Kidney glomerular epithelial cell (primary cell): ENCODE measurements around the gene GPRIN3.
A peak's percentile ranks its signal among the peaks of the same experiment; 100 is the strongest.
"Not testable (repeated sequence)": the region's sequence is repeated elsewhere in the genome, so short reads cannot be mapped to it uniquely, and the experiment has no call there.

Source experiments
- DNase-seq: peaks from one replicate; lab custom pipeline; 2025; lab: John Stamatoyannopoulos, UW

Gene GPRIN3

GRCh38 chr4:89216866-89217265, 90.7 kb downstream of the GPRIN3 start:
- no peak for DNase-seq

GRCh38 chr4:89216422-89216821, 91.2 kb downstream of the GPRIN3 start:
- no peak for DNase-seq

- DNase-seq, result no peak
These were observed 91.9 kb downstream of the GPRIN3 start for GRCh38 chr4:89215736-89216135.

GRCh38 chr4:89214308-89214707, 93.3 kb downstream of the GPRIN3 start:
- DNase-seq, result no peak

- DNase-seq, result no peak
These were observed 94.3 kb downstream of the GPRIN3 start for GRCh38 chr4:89213382-89213701.

GRCh38 chr4:89212666-89213381, 94.8 kb downstream of the GPRIN3 start:
- DNase-seq, result no peak

- peak; percentile 70 for DNase-seq
These were observed 103.0 kb downstream of the GPRIN3 start for GRCh38 chr4:89204624-89205023.

- DNase-seq, result no peak
These were observed 103.7 kb downstream of the GPRIN3 start for GRCh38 chr4:89203902-89204301.

GRCh38 chr4:89199394-89199793, 108.2 kb downstream of the GPRIN3 start:
- DNase-seq, result not testable (repeated sequence)

- no peak for DNase-seq
These were observed 109.7 kb downstream of the GPRIN3 start for GRCh38 chr4:89197920-89198319.

- peak; percentile 56 for DNase-seq
These were observed 110.9 kb downstream of the GPRIN3 start for GRCh38 chr4:89196745-89197144.

- DNase-seq, result no peak
These were observed 111.4 kb downstream of the GPRIN3 start for GRCh38 chr4:89196056-89196674.

- no peak for DNase-seq
These were observed 113.8 kb downstream of the GPRIN3 start for GRCh38 chr4:89193843-89194242.
